ENCODE data around the gene NUPR1.

- TF ChIP-seq PKNOX1 (IDR thresholded peaks at IDR 0.05) (no peak), NFRKB (IDR thresholded peaks at IDR 0.05) (no peak), HDGF (IDR thresholded peaks at IDR 0.05; ENCODE audit: borderline replicate concordance) (no peak), SUZ12 (IDR thresholded peaks at IDR 0.05) (no peak)
These were observed 14.0 kb downstream of the NUPR1 start for GRCh38 chr16:28524681-28525171.
